Activated CD4-positive, alpha-beta T cell treated with anti-CD3 and anti-CD28 coated beads, Interleukin-2, amount 50 U/mL, for 24 hours (primary cell): ENCODE data around the gene BRD4.

Source experiments
- DNase-seq, 2 donors: peaks; one replicate each; pipeline ENCODE4 v3.0.0-alpha.2; 2020; ENCODE audit warnings: low read depth in 1 of 2, low spot score in 1 of 2

Gene BRD4

GRCh38 chr19:15250640-15250993 lies 81.7 kb downstream of the BRD4 start:
- DNase-seq: no peak

GRCh38 chr19:15249972-15250639 lies 82.2 kb downstream of the BRD4 start:
- DNase-seq: no peak

- no peak for DNase-seq
Observed at GRCh38 chr19:15249528-15249874, 82.8 kb downstream of the BRD4 start.

- no peak for DNase-seq
Observed at GRCh38 chr19:15248648-15249527, 83.5 kb downstream of the BRD4 start.

- no peak for DNase-seq
Observed at GRCh38 chr19:15248106-15248505, 84.2 kb downstream of the BRD4 start.

GRCh38 chr19:15247107-15248014 lies 85.0 kb downstream of the BRD4 start:
- DNase-seq: no peak

- no peak for DNase-seq
Observed at GRCh38 chr19:15246198-15246481, 86.2 kb downstream of the BRD4 start.

- no peak for DNase-seq
Observed at GRCh38 chr19:15245370-15246197, 86.8 kb downstream of the BRD4 start.

GRCh38 chr19:15244808-15245207 lies 87.5 kb downstream of the BRD4 start:
- no peak for DNase-seq

GRCh38 chr19:15244106-15244803 lies 88.1 kb downstream of the BRD4 start:
- DNase-seq: no peak

GRCh38 chr19:15243236-15243957 lies 88.9 kb downstream of the BRD4 start:
- no peak for DNase-seq

- DNase-seq: no peak
Observed at GRCh38 chr19:15241259-15241910, 91.0 kb downstream of the BRD4 start.

- no peak for DNase-seq
Observed at GRCh38 chr19:15240515-15240914, 91.8 kb downstream of the BRD4 start.

- no peak for DNase-seq
Observed at GRCh38 chr19:15239337-15239949, 92.9 kb downstream of the BRD4 start.

GRCh38 chr19:15238639-15239155 lies 93.6 kb downstream of the BRD4 start:
- no peak for DNase-seq

- DNase-seq: no peak
Observed at GRCh38 chr19:15237759-15238638, 94.3 kb downstream of the BRD4 start.

GRCh38 chr19:15236886-15237285 lies 95.5 kb downstream of the BRD4 start:
- no peak for DNase-seq

GRCh38 chr19:15235781-15236180 lies 96.6 kb downstream of the BRD4 start:
- no peak for DNase-seq
